NCI-H526 (cell line): ENCODE results near the gene NECAB3.

ENCODE experiments used
- DNase-seq, 2 experiments: peaks; one replicate each; lab custom pipeline; 2025; lab: John Stamatoyannopoulos, UW

The NECAB3 gene

GRCh38 chr20:33621717-33622400 lies 52.4 kb downstream of the NECAB3 start:
- no peak for DNase-seq

GRCh38 chr20:33612001-33612400 lies 62.2 kb downstream of the NECAB3 start:
- DNase-seq = peak; percentile 41 to 55

GRCh38 chr20:33611106-33611505 lies 63.1 kb downstream of the NECAB3 start:
- DNase-seq = no peak

DNA sequence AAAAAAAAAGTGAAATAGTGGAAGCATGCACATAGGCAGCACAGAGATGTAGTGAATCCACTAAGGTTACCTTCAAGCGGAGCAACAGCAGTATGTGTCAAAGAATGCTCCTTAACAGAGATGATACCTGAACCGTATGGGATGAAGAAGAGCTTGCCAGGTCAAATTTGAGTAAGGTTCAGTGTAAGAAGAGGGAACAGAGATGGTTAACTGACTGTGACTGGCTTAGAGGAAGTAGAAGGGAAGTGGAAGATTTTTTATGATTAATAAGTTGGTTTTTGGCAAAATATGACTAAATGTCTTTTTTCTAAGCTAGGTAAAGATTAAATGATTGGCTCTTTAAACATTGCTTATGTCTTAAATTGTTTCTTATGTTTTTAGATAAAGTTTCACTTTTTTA lies 64.7 kb downstream of the NECAB3 start:
- DNase-seq = no peak
